ENCODE data around the gene CCDC83. TPM values are rescaled to one million over a fixed set of nuclear protein-coding genes. Genes with fewer than 3 reads are reported as not detected.
A peak's percentile ranks its signal among the peaks of the same experiment; 100 is the strongest.

CCDC83 gene
- total and polyA plus RNA-seq, 9 of the 15 experiments (the other 6 are each of a cell fraction or from before 2014, with no cell fraction given): not detected

DNA sequence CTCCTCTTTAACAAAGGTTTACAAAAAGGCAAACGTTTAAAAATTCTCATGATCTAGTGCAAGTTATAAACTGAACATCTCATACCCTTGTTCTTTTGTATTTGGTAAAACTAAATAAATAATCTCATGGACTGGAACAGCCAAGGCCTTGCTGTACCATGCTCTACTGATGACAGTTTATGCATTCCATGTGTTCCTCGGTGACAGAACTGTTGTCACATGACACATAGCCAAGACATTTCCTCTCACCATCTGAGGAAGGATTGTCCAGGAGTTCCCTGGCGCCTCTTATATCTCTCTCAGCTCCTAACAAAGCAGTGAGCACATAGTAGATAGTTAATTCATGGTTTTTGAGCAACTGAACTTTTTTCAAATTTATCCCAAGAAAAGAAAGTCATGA lies 12.6 kb downstream of the CCDC83 start:
- Histone ChIP-seq H3K79me2 (ENCODE audit: control insufficient read depth, insufficient read depth, low read length) (no peaks in the 10 kb centered on the region), H3K4me3 (no peak overlapping the region), H3K27me3 (ENCODE audit: control insufficient read depth in 2 of 2, insufficient read depth in 2 of 2, low read length in 2 of 2) (peaks cover 4 to 5% of the 10 kb centered on the region in 2 experiments; a peak in 3 of 5 replicates), H3K9ac (ENCODE audit: insufficient read depth in 1 of 2, low read depth in 2 of 2, low read length in 2 of 2) (no peak overlapping the region), H3K27ac (ENCODE audit: extremely low read depth, low read depth, low read length) (no peak overlapping the region), H3K9me3 (replicated peaks; ENCODE audit: control insufficient read depth, insufficient read depth, low read depth, low read length) (no peaks in the 10 kb centered on the region), H3K36me3 (ENCODE audit: control insufficient read depth, insufficient read depth, low read length) (no peaks in the 10 kb centered on the region), H3K4me2 (ENCODE audit: insufficient read depth, low read length) (no peak overlapping the region), H3K9me1 (ENCODE audit: control insufficient read depth, insufficient read depth, low read length) (no peaks in the 10 kb centered on the region), H2AFZ (ENCODE audit: low read depth, low read length) (no peak overlapping the region), H4K20me1 (replicated peaks; ENCODE audit: control insufficient read depth, insufficient read depth, low read length) (no peaks in the 10 kb centered on the region), H3K4me1 (replicated peaks in 1 of 2; ENCODE audit: control insufficient read depth in 2 of 2, insufficient read depth in 2 of 2, low read length in 2 of 2) (no peaks in the 10 kb centered on the region)
- ATAC-seq (no peak), DNase-seq (ENCODE audit: extremely low read depth in 1 of 4, low spot score in 3 of 4) (no peak), FAIRE-seq (no peak)
- BruUV-seq (replicated peaks): no TSS peak
- TF ChIP-seq TFE3 (CRISPR knock-in tag; IDR thresholded peaks at IDR 0.05): peak; percentile 85
- no peak for TF ChIP-seq MED1 (CRISPR knock-in tag; IDR thresholded peaks at IDR 0.05; ENCODE audit: borderline replicate concordance)
- intact Hi-C loops (cut with micrococcal nuclease) (no loop called here), in situ Hi-C loops (cut with MboI) (loop anchor here (10.0 kb wide), 1 partner anchor 427 kb away; no protein-coding TSS in a partner anchor)
- CTCF ChIA-PET (ENCODE audit: low intra/inter-chr PET ratio): no interaction called here
- WGBS (ENCODE audit: insufficient coverage, low coverage, missing lambda C conversion rate): 0% methylated on average over 3 of the region's 3 CpGs
- POLR2A ChIA-PET: interaction anchor here (1.5 kb wide), 1 partner anchor 12 kb away, joined by 3 read pairs; no protein-coding TSS in a partner anchor

DNA sequence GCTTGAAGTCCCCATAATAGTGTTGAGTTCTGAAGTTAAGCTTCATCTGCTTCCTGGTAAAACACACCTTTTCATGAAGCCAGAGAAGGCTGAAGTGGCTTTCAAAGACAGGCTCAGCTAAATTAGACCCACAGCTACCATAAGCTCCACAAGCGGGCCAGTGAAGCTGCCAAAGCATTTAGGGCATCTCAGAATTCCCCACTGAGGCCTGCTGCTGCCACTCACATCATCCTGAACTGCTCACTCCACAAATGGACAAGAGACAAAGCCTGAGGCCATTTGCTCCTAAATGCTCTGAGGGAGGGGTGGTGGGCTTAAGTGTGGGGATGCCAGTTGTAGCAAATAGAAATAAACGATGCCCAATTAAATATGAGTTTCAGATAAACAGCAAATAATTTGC lies 14.6 kb downstream of the CCDC83 start:
- Histone ChIP-seq H3K9me3 (replicated peaks; ENCODE audit: control insufficient read depth, insufficient read depth, low read depth, low read length) (no peaks in the 10 kb centered on the region), H3K9me1 (ENCODE audit: control insufficient read depth, insufficient read depth, low read length) (no peaks in the 10 kb centered on the region), H3K79me2 (ENCODE audit: control insufficient read depth, insufficient read depth, low read length) (no peaks in the 10 kb centered on the region), H3K36me3 (ENCODE audit: control insufficient read depth, insufficient read depth, low read length) (no peaks in the 10 kb centered on the region), H3K4me2 (ENCODE audit: insufficient read depth, low read length) (no peak overlapping the region), H3K9ac (ENCODE audit: insufficient read depth in 1 of 2, low read depth in 2 of 2, low read length in 2 of 2) (no peak overlapping the region), H3K4me3 (no peak overlapping the region), H4K20me1 (replicated peaks; ENCODE audit: control insufficient read depth, insufficient read depth, low read length) (no peaks in the 10 kb centered on the region), H3K27me3 (ENCODE audit: control insufficient read depth in 2 of 2, insufficient read depth in 2 of 2, low read length in 2 of 2) (peaks cover 4 to 5% of the 10 kb centered on the region in 2 experiments; a peak in 2 of 5 replicates), H3K4me1 (replicated peaks in 1 of 2; ENCODE audit: control insufficient read depth in 2 of 2, insufficient read depth in 2 of 2, low read length in 2 of 2) (no peaks in the 10 kb centered on the region), H3K27ac (ENCODE audit: extremely low read depth, low read depth, low read length) (no peak overlapping the region), H2AFZ (ENCODE audit: low read depth, low read length) (no peak overlapping the region)
- TF ChIP-seq ZNF707 (CRISPR knock-in tag; conservative IDR thresholded peaks at IDR 0.05): no peak
- no peak for TF ChIP-seq ZSCAN29 (IDR thresholded peaks at IDR 0.05)
- no peak for TF ChIP-seq ZNF449 (CRISPR knock-in tag; IDR thresholded peaks at IDR 0.05)
- TF ChIP-seq ZNF57 (CRISPR knock-in tag; IDR thresholded peaks at IDR 0.05): no peak
- CTCF ChIA-PET (ENCODE audit: low intra/inter-chr PET ratio): no interaction called here
- in situ Hi-C loops (cut with MboI) (loop anchor here (10.0 kb wide), 1 partner anchor 425 kb away; no protein-coding TSS in a partner anchor), intact Hi-C loops (cut with micrococcal nuclease) (no loop called here)
- DNase-seq (ENCODE audit: extremely low read depth in 1 of 4, low spot score in 3 of 4) (no peak), FAIRE-seq (no peak), ATAC-seq (no peak)
- 5% methylated on average over 2 of the region's 2 CpGs for WGBS (ENCODE audit: insufficient coverage, low coverage, missing lambda C conversion rate)
- no TSS peak for BruUV-seq (replicated peaks)
- POLR2A ChIA-PET: no interaction called here

Measured in K562 (cell line).